Right atrium auricular region (tissue), 2 donors: Measurements from ENCODE around the gene OR8D2. TPM values are rescaled to one million over a fixed set of nuclear protein-coding genes. Genes with fewer than 3 reads are reported as not detected.

Experiments used
- DNase-seq: peaks from one replicate; pipeline ENCODE4 v3.0.0-alpha.2; 2019; ENCODE audit warnings: low spot score
- H3K27ac ChIP-seq, 2 donors: fragments of 200-600 bp; sonication (generic); 1 replicate in 1 of 2; 2 replicates in 1 of 2; pipeline ENCODE4 v1.5.1; 2016 to 2019
- H3K27me3 ChIP-seq, 2 donors: fragments of 200-600 bp; sonication (generic); one replicate each; pipeline versions ENCODE4 v1.5.1 to v1.6.0; 2017 to 2019
- H3K36me3 ChIP-seq: fragments of 200-600 bp; sonication (generic); one replicate; pipeline ENCODE4 v1.5.1; 2016
- H3K4me1 ChIP-seq, 2 donors: fragments of 200-600 bp; sonication (generic); one replicate each; pipeline versions ENCODE4 v1.5.1 to v1.6.0; 2017 to 2019
- H3K4me3 ChIP-seq, 2 donors: fragments of 200-600 bp; sonication (generic); 1 replicate in 1 of 2; 2 replicates in 1 of 2; pipeline ENCODE4 v1.5.1; 2017 to 2019; ENCODE audit warnings: mild to moderate bottlenecking in 1 of 2, moderate library complexity in 1 of 2
- H3K9me3 ChIP-seq, 2 donors: fragments of 200-600 bp; sonication (generic); one replicate each; pipeline ENCODE4 v1.5.1; 2019
- CTCF ChIP-seq, 2 donors: fragments of 200-600 bp; sonication (generic); IDR thresholded peaks; one replicate each; pipeline ENCODE4 v1.5.1; 2019; ENCODE audit warnings: antibody characterized with exemption in 2 of 2
- total RNA-seq, 2 donors: library from RNA; depleted of rRNA; stranded (reverse); fragments of >200 nt; gene quantifications; one replicate each; pipeline ENCODE4 v1.1.0, GENCODE V29; 2016

OR8D2 gene, protein sequence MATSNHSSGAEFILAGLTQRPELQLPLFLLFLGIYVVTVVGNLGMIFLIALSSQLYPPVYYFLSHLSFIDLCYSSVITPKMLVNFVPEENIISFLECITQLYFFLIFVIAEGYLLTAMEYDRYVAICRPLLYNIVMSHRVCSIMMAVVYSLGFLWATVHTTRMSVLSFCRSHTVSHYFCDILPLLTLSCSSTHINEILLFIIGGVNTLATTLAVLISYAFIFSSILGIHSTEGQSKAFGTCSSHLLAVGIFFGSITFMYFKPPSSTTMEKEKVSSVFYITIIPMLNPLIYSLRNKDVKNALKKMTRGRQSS
- not detected for total RNA-seq

DNA sequence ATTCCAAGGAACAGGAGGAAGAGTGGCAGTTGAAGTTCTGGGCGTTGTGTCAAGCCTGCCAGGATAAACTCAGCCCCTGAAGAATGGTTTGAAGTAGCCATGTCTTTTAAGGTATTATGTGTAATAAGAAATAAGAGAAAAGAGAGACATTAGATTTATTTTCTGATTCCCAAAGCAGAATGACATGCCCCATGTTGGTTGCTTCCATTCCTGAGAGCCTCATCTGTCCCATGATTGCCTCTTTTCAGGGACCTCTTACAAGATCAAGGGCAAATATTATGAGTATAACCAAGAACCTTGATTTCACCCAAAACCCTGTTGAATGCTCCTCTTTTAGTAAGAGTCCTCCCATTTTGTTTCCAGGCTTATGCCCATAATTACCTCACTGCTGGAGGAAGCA, at the start of gene OR8D2:
Gene OR8D2 (minus strand): TSS at position 101 of the 400 bp plus-strand sequence. CDS start 0 bp downstream, at position 101.
- Histone ChIP-seq H3K27ac (no peak within 1 kb of the TSS), H3K36me3 (no peaks in the 10 kb centered on the region), H3K27me3 (no peaks in the 10 kb centered on the region), H3K4me3 (no peak within 1 kb of the TSS), H3K4me1 (no peaks in the 10 kb centered on the region), H3K9me3 (no peaks in the 10 kb centered on the region)
- no peak for DNase-seq
- no peak for TF ChIP-seq CTCF (IDR thresholded peaks at IDR 0.05)

- H3K4me1 ChIP-seq, result no peaks in the 10 kb centered on the region
- TF ChIP-seq CTCF (IDR thresholded peaks at IDR 0.05), result no peak
- no peak overlapping the region for H3K27ac ChIP-seq
- H3K4me3 ChIP-seq, result no peak overlapping the region
- DNase-seq, result no peak
- no peaks in the 10 kb centered on the region for H3K9me3 ChIP-seq
- H3K36me3 ChIP-seq, result no peaks in the 10 kb centered on the region
- no peaks in the 10 kb centered on the region for H3K27me3 ChIP-seq
Observed at GRCh38 chr11:124359566-124359965, 39.6 kb upstream of the OR8D2 start.

DNA sequence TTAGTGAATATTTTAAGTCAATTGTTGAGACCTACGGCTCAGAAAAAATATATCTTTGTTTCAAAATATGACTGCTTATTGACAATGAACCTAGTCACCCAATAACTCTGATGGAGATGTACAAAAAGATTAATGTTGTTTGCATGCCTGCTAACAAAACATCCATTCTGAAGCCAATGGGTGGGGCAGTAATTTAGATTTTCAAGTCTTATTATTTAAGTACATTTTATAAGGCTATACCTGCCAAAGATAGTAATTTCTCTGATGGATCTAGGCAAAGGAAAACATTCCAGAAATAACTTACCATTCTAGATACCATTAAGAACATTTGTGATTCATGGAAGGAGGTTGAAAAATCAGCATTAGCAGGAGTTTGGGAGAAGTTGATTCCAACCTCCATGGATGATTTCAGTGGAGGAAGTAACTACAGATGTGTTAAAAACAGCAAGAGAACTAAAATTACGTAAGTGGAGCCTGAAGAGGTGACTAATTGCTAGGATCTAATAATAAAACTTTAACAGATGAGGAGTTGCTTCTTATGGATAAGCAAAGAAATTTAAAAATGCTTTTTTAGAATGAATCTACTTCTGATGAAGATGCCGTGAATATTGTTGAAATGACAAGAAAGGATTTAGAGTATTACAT, 26.4 kb upstream of the OR8D2 start:
- no peak overlapping the region for H3K27ac ChIP-seq
- H3K4me3 ChIP-seq, result no peak overlapping the region
- no peaks in the 10 kb centered on the region for H3K4me1 ChIP-seq
- H3K36me3 ChIP-seq, result no peaks in the 10 kb centered on the region
- DNase-seq, result no peak
- H3K9me3 ChIP-seq, result peaks cover 0 to 18% of the 10 kb centered on the region in 2 donors
- no peaks in the 10 kb centered on the region for H3K27me3 ChIP-seq
- TF ChIP-seq CTCF (IDR thresholded peaks at IDR 0.05), result no peak

- H3K9me3 ChIP-seq, result peaks cover 0 to 14% of the 10 kb centered on the region in 2 donors
- no peak for TF ChIP-seq CTCF (IDR thresholded peaks at IDR 0.05)
- no peaks in the 10 kb centered on the region for H3K36me3 ChIP-seq
- no peaks in the 10 kb centered on the region for H3K4me1 ChIP-seq
- H3K27ac ChIP-seq, result no peak overlapping the region
- no peaks in the 10 kb centered on the region for H3K27me3 ChIP-seq
- no peak for DNase-seq
- no peak overlapping the region for H3K4me3 ChIP-seq
Observed at GRCh38 chr11:124344346-124344745, 24.3 kb upstream of the OR8D2 start.

DNA sequence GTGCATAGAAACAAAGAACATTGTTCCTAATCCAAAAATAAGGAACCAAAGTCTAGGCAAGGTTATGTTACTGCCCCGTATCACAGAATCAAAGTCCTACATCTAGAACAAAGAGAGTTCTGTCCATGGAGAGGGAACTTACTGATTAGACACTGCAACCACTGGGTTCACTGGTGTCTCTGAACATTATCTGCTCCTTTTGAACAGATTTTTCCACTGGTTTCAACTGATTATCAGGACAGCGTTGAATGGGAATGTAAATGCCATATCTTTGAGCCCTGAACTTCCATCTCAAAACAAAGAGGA, 20.1 kb upstream of the OR8D2 start:
- H3K9me3 ChIP-seq, result no peaks in the 10 kb centered on the region
- no peaks in the 10 kb centered on the region for H3K4me1 ChIP-seq
- H3K4me3 ChIP-seq, result no peak overlapping the region
- H3K27ac ChIP-seq, result no peak overlapping the region
- H3K36me3 ChIP-seq, result no peaks in the 10 kb centered on the region
- DNase-seq, result no peak
- no peaks in the 10 kb centered on the region for H3K27me3 ChIP-seq
- no peak for TF ChIP-seq CTCF (IDR thresholded peaks at IDR 0.05)
